Midbrain (tissue), 1 donor: ENCODE results near the gene GPR83.
"Not testable (repeated sequence)": the region's sequence is repeated elsewhere in the genome, so short reads cannot be mapped to it uniquely, and the experiment has no call there.

ENCODE experiments used
- DNase-seq: peaks from one replicate; lab custom pipeline; 2025; lab: John Stamatoyannopoulos, UW

Gene GPR83

GRCh38 chr11:94370576-94370975, 30.6 kb downstream of the GPR83 start:
- not testable (repeated sequence) for DNase-seq

GRCh38 chr11:94350850-94351563, 50.2 kb downstream of the GPR83 start:
- DNase-seq, result not testable (repeated sequence)

GRCh38 chr11:94346311-94346710, 54.9 kb downstream of the GPR83 start:
- DNase-seq, result not testable (repeated sequence)

GRCh38 chr11:94343495-94343894, 57.7 kb downstream of the GPR83 start:
- no peak for DNase-seq

- no peak for DNase-seq
Measured at GRCh38 chr11:94342250-94342649, 59.0 kb downstream of the GPR83 start.

- DNase-seq, result no peak
Measured at GRCh38 chr11:94338651-94339050, 62.6 kb downstream of the GPR83 start.

- no peak for DNase-seq
Measured at GRCh38 chr11:94336033-94336432, 65.2 kb downstream of the GPR83 start.

- DNase-seq, result no peak
Measured at GRCh38 chr11:94332814-94333213, 68.4 kb downstream of the GPR83 start.

GRCh38 chr11:94330789-94331188, 70.4 kb downstream of the GPR83 start:
- DNase-seq, result no peak

GRCh38 chr11:94329501-94329900, 71.7 kb downstream of the GPR83 start:
- no peak for DNase-seq

- no peak for DNase-seq
Measured at GRCh38 chr11:94328587-94329080, 72.6 kb downstream of the GPR83 start.
